ENCODE data around the gene ZFPM1.

The ZFPM1 gene

GRCh38 chr16:88539652-88540345 is 86.7 kb downstream of the ZFPM1 start:
- no peak for DNase-seq (ENCODE audit: low spot score)
- no peak for TF ChIP-seq CTCF (IDR thresholded peaks at IDR 0.05; ENCODE audit: extremely low read depth, missing control alignments)

GRCh38 chr16:88540346-88540977 is 87.4 kb downstream of the ZFPM1 start:
- no peak for TF ChIP-seq CTCF (IDR thresholded peaks at IDR 0.05; ENCODE audit: extremely low read depth, missing control alignments)
- DNase-seq (ENCODE audit: low spot score): no peak

- no peak for TF ChIP-seq CTCF (IDR thresholded peaks at IDR 0.05; ENCODE audit: extremely low read depth, missing control alignments)
- DNase-seq (ENCODE audit: low spot score): no peak
Measured at GRCh38 chr16:88541831-88542616, 88.9 kb downstream of the ZFPM1 start.

- no peak for DNase-seq (ENCODE audit: low spot score)
- no peak for TF ChIP-seq CTCF (IDR thresholded peaks at IDR 0.05; ENCODE audit: extremely low read depth, missing control alignments)
Measured at GRCh38 chr16:88543230-88543813, 90.2 kb downstream of the ZFPM1 start.

GRCh38 chr16:88545781-88546180 is 92.7 kb downstream of the ZFPM1 start:
- TF ChIP-seq CTCF (IDR thresholded peaks at IDR 0.05; ENCODE audit: extremely low read depth, missing control alignments): no peak
- DNase-seq (ENCODE audit: low spot score): no peak

GRCh38 chr16:88548131-88548874 is 95.2 kb downstream of the ZFPM1 start:
- TF ChIP-seq CTCF (IDR thresholded peaks at IDR 0.05; ENCODE audit: extremely low read depth, missing control alignments): no peak

More at GRCh38 chr16:88548131-88548874, 95.2 kb downstream of the ZFPM1 start:
- no peak for DNase-seq (ENCODE audit: low spot score)
